Measurements from ENCODE around the gene ZNF516. TPM values are rescaled to one million over a fixed set of nuclear protein-coding genes. Genes with fewer than 3 reads are reported as not detected.

Gene ZNF516
- total and polyA plus RNA-seq, 2 of the 13 experiments (the other 11 are each of a cell fraction or from before 2014, with no cell fraction given), result 16.6 to 18.7 TPM

GRCh38 chr18:76338619-76339245, 156.3 kb downstream of the ZNF516 start:
- H3K4me2 ChIP-seq (ENCODE audit: low read depth, low read length), result no peak overlapping the region
- ATAC-seq, result no peak
- in situ Hi-C loops (cut with HindIII; ENCODE audit: extremely low pct_ligation_motif_present, low pct_unique_long_range_greater_than_20kb), result no loop called here
- TF ChIP-seq, protein P1, sequence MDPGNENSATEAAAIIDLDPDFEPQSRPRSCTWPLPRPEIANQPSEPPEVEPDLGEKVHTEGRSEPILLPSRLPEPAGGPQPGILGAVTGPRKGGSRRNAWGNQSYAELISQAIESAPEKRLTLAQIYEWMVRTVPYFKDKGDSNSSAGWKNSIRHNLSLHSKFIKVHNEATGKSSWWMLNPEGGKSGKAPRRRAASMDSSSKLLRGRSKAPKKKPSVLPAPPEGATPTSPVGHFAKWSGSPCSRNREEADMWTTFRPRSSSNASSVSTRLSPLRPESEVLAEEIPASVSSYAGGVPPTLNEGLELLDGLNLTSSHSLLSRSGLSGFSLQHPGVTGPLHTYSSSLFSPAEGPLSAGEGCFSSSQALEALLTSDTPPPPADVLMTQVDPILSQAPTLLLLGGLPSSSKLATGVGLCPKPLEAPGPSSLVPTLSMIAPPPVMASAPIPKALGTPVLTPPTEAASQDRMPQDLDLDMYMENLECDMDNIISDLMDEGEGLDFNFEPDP (CRISPR knock-in tag; conservative IDR thresholded peaks at IDR 0.05), result no peak
- no peak for TF ChIP-seq SCMH1 (CRISPR knock-in tag; IDR thresholded peaks at IDR 0.05; ENCODE audit: borderline replicate concordance)
- no peak for TF ChIP-seq GPBP1L1 (CRISPR knock-in tag; IDR thresholded peaks at IDR 0.05)
- TF ChIP-seq CENPX (CRISPR knock-in tag; IDR thresholded peaks at IDR 0.05), result no peak
- TF ChIP-seq, protein P2, sequence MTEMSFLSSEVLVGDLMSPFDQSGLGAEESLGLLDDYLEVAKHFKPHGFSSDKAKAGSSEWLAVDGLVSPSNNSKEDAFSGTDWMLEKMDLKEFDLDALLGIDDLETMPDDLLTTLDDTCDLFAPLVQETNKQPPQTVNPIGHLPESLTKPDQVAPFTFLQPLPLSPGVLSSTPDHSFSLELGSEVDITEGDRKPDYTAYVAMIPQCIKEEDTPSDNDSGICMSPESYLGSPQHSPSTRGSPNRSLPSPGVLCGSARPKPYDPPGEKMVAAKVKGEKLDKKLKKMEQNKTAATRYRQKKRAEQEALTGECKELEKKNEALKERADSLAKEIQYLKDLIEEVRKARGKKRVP (CRISPR knock-in tag; IDR thresholded peaks at IDR 0.05), result no peak
- TF ChIP-seq ZBTB44 (CRISPR knock-in tag; IDR thresholded peaks at IDR 0.05), result no peak
- no peak for TF ChIP-seq SMC3 (IDR thresholded peaks at IDR 0.05; ENCODE audit: low read length)
- no peak for TF ChIP-seq TCF7L2 (IDR thresholded peaks at IDR 0.05; ENCODE audit: low read depth, low read length)
- TF ChIP-seq TCF7 (IDR thresholded peaks at IDR 0.05; ENCODE audit: low read depth), result no peak
- TF ChIP-seq ZNF567 (CRISPR knock-in tag; IDR thresholded peaks at IDR 0.05; ENCODE audit: borderline replicate concordance), result no peak
- TF ChIP-seq, protein P3, sequence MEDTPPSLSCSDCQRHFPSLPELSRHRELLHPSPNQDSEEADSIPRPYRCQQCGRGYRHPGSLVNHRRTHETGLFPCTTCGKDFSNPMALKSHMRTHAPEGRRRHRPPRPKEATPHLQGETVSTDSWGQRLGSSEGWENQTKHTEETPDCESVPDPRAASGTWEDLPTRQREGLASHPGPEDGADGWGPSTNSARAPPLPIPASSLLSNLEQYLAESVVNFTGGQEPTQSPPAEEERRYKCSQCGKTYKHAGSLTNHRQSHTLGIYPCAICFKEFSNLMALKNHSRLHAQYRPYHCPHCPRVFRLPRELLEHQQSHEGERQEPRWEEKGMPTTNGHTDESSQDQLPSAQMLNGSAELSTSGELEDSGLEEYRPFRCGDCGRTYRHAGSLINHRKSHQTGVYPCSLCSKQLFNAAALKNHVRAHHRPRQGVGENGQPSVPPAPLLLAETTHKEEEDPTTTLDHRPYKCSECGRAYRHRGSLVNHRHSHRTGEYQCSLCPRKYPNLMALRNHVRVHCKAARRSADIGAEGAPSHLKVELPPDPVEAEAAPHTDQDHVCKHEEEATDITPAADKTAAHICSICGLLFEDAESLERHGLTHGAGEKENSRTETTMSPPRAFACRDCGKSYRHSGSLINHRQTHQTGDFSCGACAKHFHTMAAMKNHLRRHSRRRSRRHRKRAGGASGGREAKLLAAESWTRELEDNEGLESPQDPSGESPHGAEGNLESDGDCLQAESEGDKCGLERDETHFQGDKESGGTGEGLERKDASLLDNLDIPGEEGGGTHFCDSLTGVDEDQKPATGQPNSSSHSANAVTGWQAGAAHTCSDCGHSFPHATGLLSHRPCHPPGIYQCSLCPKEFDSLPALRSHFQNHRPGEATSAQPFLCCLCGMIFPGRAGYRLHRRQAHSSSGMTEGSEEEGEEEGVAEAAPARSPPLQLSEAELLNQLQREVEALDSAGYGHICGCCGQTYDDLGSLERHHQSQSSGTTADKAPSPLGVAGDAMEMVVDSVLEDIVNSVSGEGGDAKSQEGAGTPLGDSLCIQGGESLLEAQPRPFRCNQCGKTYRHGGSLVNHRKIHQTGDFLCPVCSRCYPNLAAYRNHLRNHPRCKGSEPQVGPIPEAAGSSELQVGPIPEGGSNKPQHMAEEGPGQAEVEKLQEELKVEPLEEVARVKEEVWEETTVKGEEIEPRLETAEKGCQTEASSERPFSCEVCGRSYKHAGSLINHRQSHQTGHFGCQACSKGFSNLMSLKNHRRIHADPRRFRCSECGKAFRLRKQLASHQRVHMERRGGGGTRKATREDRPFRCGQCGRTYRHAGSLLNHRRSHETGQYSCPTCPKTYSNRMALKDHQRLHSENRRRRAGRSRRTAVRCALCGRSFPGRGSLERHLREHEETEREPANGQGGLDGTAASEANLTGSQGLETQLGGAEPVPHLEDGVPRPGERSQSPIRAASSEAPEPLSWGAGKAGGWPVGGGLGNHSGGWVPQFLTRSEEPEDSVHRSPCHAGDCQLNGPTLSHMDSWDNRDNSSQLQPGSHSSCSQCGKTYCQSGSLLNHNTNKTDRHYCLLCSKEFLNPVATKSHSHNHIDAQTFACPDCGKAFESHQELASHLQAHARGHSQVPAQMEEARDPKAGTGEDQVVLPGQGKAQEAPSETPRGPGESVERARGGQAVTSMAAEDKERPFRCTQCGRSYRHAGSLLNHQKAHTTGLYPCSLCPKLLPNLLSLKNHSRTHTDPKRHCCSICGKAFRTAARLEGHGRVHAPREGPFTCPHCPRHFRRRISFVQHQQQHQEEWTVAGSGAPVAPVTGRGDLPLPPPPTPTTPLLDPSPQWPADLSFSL (CRISPR knock-in tag; IDR thresholded peaks at IDR 0.05), result no peak
- TF ChIP-seq, protein P4, sequence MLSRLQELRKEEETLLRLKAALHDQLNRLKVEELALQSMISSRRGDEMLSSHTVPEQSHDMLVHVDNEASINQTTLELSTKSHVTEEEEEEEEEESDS (CRISPR knock-in tag; IDR thresholded peaks at IDR 0.05; ENCODE audit: borderline replicate concordance), result no peak

More at GRCh38 chr18:76338619-76339245, 156.3 kb downstream of the ZNF516 start:
- Histone ChIP-seq H3K36me3 (replicated peaks in 1 of 2; ENCODE audit: control insufficient read depth in 1 of 2, insufficient read depth in 2 of 2, low read length in 2 of 2) (no peaks in the 10 kb centered on the region), H3K9ac (ENCODE audit: insufficient read depth, low read depth, low read length) (no peak overlapping the region), H3K9me3 (ENCODE audit: low read length) (no peaks in the 10 kb centered on the region), H3K79me2 (ENCODE audit: insufficient read depth, low read length) (no peaks in the 10 kb centered on the region), H3K4me1 (ENCODE audit: insufficient read depth, low read length) (no peaks in the 10 kb centered on the region), H3K4me3 (replicated peaks in 1 of 3; ENCODE audit: insufficient read depth in 1 of 3, low read depth in 2 of 3, low read length in 3 of 3) (no peak overlapping the region), H4K20me1 (ENCODE audit: insufficient read depth, low read length) (no peaks in the 10 kb centered on the region), H3K27me3 (ENCODE audit: control insufficient read depth in 1 of 2, insufficient read depth in 2 of 2, low read length in 2 of 2) (no peaks in the 10 kb centered on the region), H3K27ac (ENCODE audit: extremely low read length, insufficient read depth, low read length) (no peak overlapping the region), H2AFZ (ENCODE audit: low read length) (no peak overlapping the region)
- CTCF ChIA-PET (ENCODE audit: low intra/inter-chr PET ratio, low total read pairs), result no interaction called here
- FAIRE-seq, result no peak
- DNase-seq (ENCODE audit: low spot score), result no peak
- BruUV-seq (replicated peaks), result no TSS peak
- intact Hi-C loops (cut with micrococcal nuclease; ENCODE audit: unreplicated experiment), result no loop called here
- 23% methylated on average over 5 of the region's 5 CpGs for WGBS (ENCODE audit: low lambda C conversion rate)
- POLR2A ChIA-PET, result no interaction called here
